ENCODE results near the gene RTL10. TPM values are rescaled to one million over a fixed set of nuclear protein-coding genes. Genes with fewer than 3 reads are reported as not detected.

The RTL10 gene
- total and polyA plus RNA-seq, 2 of the 8 experiments (the other 6 are each of a cell fraction or from before 2014, with no cell fraction given) = 11.5 to 18.8 TPM

DNA sequence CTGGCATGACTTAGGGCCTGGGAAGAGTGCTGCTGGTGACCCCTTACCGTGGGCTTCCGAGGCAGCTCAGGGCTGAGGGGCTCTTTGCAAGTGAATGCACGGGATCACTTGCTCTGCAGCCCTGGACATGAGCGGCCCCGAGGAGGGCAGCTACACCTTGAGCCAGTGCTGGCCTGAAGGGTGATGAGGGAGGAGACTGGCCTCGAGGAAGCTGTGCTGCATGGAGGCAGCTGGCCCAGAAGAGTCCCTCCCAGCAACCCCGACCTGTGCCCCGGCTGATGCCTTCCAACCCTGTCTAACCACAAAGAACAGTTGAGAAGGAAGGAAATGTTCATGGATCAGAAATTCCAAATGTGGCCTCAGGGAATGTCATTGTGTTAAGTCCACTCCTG, 48.9 kb downstream of the RTL10 start:
- no peak overlapping the region for H3K9ac ChIP-seq (replicated peaks in 1 of 4; ENCODE audit: extremely low read depth in 1 of 4, low read depth in 3 of 4, low read length in 3 of 4)
- TF ChIP-seq MAFK (IDR thresholded peaks at IDR 0.05; ENCODE audit: low read depth, low read length) = no peak
- no peak for TF ChIP-seq SIRT6 (IDR thresholded peaks at IDR 0.05; ENCODE audit: low read length)
- TF ChIP-seq SP1 (IDR thresholded peaks at IDR 0.05; ENCODE audit: low read depth, low read length) = no peak
- TF ChIP-seq TBP (IDR thresholded peaks at IDR 0.05; ENCODE audit: low read depth, low read length) = no peak

More for the DNA sequence above, 48.9 kb downstream of the RTL10 start:
- Histone ChIP-seq H2BK120ac (replicated peaks; ENCODE audit: low read depth, low read length) (no peak overlapping the region), H3K9me3 (ENCODE audit: insufficient read depth in 2 of 2, low read depth in 1 of 2, low read length in 1 of 2) (no peaks in the 10 kb centered on the region), H4K20me1 (replicated peaks in 1 of 2; ENCODE audit: control insufficient read depth in 1 of 2, insufficient read depth in 2 of 2, low read length in 2 of 2) (peaks cover 0 to 2% of the 10 kb centered on the region in 2 experiments), H4K5ac (ENCODE audit: insufficient read length, low read depth, low read length) (no peak overlapping the region), H2BK12ac (ENCODE audit: low read depth, low read length) (no peak overlapping the region), H2AFZ (ENCODE audit: low read length) (no peak overlapping the region), H2BK15ac (ENCODE audit: low read length) (no peak overlapping the region), H3K4me2 (ENCODE audit: insufficient read depth in 1 of 2, low read depth in 2 of 2, low read length in 2 of 2) (no peak overlapping the region), H3K23me2 (ENCODE audit: low read depth, low read length) (no peaks in the 10 kb centered on the region), H3K23ac (ENCODE audit: insufficient read length) (no peak overlapping the region), H3K4me3 (ENCODE audit: extremely low read depth in 1 of 4, insufficient read depth in 2 of 4, low read depth in 3 of 4, low read length in 4 of 4) (no peak overlapping the region), H3K14ac (ENCODE audit: insufficient read length) (no peak overlapping the region), H2BK20ac (ENCODE audit: low read length) (no peak overlapping the region), H3K79me2 (ENCODE audit: control insufficient read depth in 1 of 2, insufficient read depth in 2 of 2, low read length in 2 of 2) (no peaks in the 10 kb centered on the region), H2AK5ac (ENCODE audit: low read depth, low read length) (no peak overlapping the region), H3K27ac (ENCODE audit: low read depth, low read length) (no peak overlapping the region), H3K4ac (replicated peaks; ENCODE audit: insufficient read length, low read depth, low read length) (no peak overlapping the region), H3K27me3 (replicated peaks in 1 of 4; ENCODE audit: control insufficient read depth in 3 of 4, extremely low read depth in 1 of 4, insufficient read depth in 3 of 4, low read length in 3 of 4) (no peaks in the 10 kb centered on the region), H2BK5ac (ENCODE audit: low read depth, low read length) (no peak overlapping the region), H3K56ac (replicated peaks; ENCODE audit: insufficient read length, low read depth, low read length) (no peak overlapping the region), H3K36me3 (ENCODE audit: control insufficient read depth in 2 of 4, insufficient read depth in 4 of 4, low read length in 3 of 4) (no peaks in the 10 kb centered on the region), H3K79me1 (ENCODE audit: low read depth, low read length) (no peaks in the 10 kb centered on the region), H4K91ac (replicated peaks; ENCODE audit: insufficient read length, low read length) (no peak overlapping the region), H3K4me1 (replicated peaks in 1 of 4; ENCODE audit: control insufficient read depth in 3 of 4, insufficient read depth in 4 of 4, low read length in 3 of 4) (no peaks in the 10 kb centered on the region), H4K8ac (ENCODE audit: extremely low read depth, insufficient read depth, low read length) (no peak overlapping the region), H3K18ac (ENCODE audit: extremely low read depth, low read length) (no peak overlapping the region; the same call in 1 of the 2 replicates)
- 91% methylated on average over 8 of the region's 8 CpGs; no CpG with 5 or more reads in 1 of the 2 experiments for WGBS, 2 experiments (ENCODE audit: extremely low coverage in 1 of 2, insufficient coverage in 1 of 2, insufficient read length in 1 of 2, insufficient replicate concordance in 2 of 2, low coverage in 1 of 2, low lambda C conversion rate in 2 of 2, missing lambda C conversion rate in 1 of 2)
- no peak for DNase-seq (ENCODE audit: low read depth in 1 of 2, low spot score in 2 of 2)
- ChIA-PET POLR2A (ENCODE audit: partially characterized antibody) (no interaction called here), CTCF (ENCODE audit: partially characterized antibody) (interaction anchor here (0.8 to 2.4 kb wide), 3 partner anchors 16 to 168 kb away, joined by 3 to 8 read pairs (median 3); no protein-coding TSS in a partner anchor)
- no peak for FAIRE-seq
